COLO668 (cell line): Measurements from ENCODE around the gene ACOT11.
"Not testable (repeated sequence)": the region's sequence is repeated elsewhere in the genome, so short reads cannot be mapped to it uniquely, and the experiment has no call there.

ENCODE experiments used
- DNase-seq: peaks from one replicate; lab custom pipeline; 2025; ENCODE audit not compliant: unreplicated experiment; lab: John Stamatoyannopoulos, UW

The ACOT11 gene

DNA sequence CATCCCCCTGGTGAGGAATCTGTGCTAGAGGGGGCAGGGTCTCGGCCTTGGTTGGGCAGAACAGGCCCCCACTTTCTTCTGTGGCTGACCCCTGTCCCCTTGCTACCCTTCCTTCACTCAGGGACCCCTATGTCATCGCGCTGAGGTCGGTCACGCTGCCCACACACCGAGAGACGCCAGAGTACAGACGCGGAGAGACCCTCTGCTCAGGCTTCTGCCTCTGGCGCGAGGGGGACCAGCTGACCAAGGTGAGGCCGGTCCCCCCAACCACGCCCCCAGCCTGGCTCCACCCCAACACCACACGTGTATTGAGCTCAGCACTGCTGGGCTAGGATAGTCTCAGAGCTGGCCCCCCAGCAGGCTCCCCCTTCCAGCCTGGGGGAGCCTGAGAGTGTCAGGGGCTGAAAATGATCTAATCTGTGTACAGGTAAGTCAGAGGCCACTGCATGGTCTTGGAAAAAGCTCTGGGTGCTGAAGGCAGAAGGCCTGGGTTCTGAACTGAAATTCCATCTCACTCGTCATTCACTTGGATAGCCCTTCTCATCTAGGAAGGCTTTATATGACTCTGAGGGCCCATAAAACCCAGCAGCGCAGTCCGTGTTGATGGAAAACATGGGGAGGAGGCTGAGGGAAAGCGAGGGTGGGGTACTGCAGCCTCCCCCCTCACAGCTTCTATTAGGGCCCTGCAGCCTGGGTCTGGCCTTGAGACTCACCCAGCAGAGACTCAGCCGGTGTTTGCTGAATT lies 60.0 kb downstream of the ACOT11 start:
- no peak for DNase-seq

DNA sequence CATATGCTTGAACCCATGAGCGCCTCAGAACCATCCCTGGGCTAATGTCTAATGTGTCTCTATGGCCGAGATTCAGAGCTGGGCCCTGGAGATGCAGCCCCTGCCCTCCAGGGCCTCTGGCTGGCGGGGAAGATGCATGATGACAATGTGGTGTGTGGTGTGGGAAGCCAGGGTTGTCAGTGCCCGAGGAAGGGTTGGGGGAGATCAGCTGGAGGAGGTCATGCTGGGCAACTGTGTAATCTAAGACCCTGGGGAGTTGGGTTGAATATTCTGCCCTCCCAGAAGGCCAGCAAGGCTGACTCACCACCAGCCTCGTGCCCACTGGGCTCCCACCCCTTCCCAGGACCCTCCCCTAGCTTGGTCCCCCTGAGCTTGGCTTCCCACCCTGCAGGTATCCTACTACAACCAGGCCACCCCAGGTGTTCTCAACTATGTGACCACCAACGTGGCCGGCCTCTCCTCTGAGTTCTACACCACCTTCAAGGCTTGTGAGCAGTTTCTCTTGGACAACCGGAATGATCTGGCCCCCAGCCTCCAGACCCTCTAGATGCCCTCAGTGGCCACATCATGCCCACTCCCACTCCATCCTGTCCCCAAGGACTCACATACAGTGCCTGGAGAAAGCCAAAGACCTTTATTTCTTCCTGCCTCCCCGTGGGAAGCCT lies 60.7 kb downstream of the ACOT11 start:
- DNase-seq, result no peak

DNA sequence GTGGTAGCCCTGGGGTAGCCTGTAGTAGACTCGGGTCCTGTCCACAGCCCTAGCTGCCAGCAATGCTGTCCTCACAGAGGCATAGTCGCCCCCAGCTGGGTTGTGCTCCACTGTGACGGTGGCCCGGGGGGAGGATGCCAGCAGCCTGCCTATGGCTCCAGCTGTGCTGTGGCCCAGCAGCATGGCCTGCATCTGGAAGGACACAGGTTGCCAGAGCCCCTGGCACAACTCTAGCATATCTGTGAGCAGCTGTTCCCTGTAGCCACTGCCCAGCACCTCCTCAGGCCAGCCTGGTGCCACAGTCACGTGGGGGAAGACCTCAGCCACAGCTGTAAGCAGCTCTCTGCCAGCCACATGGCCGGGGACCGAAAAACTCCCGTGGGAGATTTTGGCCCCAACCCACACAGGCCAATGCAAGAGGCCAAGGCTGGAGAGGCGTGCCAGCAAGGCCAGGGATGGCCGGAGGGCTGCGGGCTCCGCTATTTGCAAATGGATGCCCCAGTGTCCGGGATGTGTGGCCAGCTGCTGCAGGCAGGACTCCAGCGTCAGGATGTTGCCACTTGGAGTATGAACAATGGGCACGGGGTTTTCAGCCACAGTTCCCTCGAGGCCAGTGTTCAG lies 61.4 kb downstream of the ACOT11 start:
- no peak for DNase-seq

DNA sequence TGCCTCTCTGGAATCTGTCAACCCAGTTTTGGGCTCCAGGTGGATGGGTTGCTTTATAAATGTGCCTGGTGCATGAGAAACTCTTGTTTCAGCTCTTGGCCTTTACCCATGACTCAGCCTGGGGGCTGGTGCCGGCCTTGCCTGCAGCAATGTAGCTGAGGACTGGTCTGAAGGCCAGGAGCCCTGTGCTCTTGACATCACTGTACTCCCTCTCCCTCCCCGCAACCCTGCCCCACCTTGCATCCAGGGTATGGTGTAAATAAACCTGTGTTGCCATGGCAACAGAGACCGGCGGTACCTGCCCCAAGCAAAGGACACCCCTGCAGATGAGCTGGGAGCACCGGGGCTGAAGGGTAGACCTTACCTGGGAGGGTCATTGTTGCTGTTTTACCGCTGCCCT lies 62.0 kb downstream of the ACOT11 start:
- no peak for DNase-seq

DNA sequence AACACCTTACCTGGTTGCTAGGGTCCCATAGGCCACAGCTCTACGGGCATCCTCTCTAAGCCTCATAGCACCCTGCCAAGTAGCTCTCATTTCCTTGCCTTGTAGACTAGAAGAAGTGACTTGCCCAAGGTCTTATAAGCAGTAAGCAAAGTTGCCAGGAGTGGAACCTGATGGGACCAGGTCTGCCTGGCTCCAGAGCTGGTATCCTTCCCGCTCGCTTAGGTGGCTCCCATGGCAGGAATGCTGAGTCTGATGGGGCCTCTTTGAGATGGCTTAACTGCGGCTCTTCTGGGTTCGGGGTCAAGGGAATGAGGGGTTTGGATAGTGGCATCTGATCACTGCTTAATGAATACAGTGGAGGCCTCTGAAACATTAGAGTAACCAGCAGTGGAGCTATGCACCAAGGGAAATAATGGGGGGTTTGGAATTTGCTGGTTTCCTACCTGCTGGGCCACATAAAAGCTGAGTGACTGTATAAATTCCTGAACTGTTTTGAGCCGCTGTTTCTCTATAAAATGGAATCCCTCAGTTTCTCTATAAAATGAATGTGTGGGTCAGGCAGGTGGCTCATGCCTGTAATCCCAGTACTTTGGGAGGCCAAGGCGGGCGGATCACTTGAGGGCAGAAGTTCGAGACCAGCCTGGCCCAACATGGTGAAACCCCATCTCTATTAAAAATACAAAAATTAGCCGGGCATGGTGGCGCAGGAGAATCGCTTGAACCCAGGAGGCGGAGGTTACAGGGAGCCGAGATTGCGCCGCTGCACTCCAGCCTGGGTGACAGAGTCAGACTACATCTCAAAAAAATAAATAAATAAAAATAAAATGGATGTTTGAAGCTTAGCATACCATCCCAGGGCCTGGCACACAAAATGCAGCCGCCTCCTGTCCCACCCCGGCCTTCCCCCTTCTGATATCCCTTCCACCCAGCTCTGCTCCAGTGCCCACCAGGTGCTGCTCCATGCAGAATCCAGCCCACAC lies 62.9 kb downstream of the ACOT11 start:
- no peak for DNase-seq

DNA sequence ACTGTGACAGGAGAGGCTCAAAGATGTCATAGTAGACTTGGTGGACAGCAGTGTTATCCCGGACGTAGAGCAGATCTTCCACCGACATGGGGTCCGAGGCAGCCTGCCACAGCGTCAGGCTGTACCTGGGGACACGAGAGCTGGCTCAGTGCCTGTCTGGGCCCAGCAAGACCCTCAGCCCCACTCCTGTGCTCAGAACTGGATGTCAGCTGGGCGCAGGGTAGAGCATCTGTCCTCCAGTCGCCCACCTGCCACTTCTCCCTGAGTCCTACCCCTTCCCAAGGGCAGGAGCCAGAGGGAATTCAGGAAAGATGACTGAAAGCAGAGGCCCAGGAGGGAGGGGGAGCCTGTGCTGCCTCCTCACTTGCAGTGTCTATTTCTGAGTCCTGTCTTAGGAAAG lies 63.6 kb downstream of the ACOT11 start:
- DNase-seq, result no peak

DNA sequence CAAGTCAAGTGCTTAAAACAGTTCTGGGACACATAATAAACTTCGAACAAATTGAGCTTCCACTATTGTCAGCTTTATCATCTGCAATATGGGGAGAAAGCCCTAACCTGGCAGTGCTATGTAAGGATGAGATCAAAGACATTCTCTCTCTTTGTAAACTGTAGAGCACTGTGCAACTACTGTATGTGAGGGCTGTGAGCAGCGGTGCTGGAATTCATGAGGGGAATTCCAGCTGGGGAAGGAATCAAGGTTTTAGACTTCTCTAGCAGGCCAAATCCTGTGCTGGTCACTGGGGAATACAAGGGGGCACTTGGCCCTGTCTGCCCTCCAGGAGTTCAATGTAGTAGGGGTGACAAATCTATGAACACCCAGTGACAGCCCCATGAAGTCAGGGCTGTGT lies 66.0 kb downstream of the ACOT11 start:
- DNase-seq, result no peak

DNA sequence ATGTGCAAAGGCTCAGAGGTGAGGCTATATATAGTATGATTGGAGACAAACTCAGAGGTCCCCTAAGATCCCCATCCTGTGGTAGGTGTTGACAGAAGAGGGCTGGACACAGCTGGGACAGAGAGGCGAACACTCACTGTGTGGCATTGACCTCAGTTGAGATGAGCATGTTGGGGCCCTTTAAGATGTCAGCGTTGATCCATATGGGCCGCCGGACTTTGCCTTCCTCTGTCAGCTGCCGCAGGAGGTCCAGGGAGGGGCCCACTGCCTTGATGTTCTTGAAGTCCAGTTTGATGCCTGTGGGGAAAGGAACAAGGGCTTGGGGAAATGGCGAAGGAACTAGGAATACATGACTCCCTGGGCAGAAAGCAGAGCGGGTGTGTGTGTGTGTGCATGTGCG lies 66.5 kb downstream of the ACOT11 start:
- no peak for DNase-seq

DNA sequence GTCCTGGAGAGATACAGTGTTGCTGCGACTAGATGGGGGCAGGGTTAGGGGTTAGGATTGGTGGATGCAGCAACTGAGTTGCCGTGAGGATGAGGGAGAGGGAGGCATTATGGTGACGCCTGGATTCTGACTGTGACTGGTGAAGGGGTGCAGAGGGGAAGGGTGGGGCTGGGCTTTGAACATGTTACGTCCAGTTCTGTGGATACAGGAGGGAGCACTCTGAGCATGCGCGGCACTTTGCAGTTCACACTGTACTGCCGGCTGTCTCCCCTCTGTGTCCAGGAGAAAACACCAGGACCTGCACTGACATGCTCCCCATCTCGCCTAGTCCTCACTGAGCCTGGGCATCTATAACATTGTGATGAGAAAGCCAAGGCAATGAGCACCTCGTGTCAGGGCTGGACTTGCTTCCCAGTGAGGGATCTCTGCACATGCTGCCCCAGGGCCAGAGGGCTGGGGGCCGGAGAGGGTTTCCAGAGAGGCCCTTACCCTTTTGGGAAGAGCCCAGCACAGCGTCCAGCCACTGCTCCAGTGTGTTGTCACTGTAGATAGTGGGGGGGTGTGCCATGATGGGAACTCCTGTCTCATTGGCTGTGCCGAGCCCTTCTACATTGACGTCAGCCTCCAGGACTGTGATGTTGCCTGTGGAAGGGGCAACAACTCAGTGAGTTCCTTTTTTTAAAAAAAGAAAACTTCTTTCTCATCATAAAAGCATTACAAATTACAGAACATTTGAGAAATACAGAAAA lies 67.7 kb downstream of the ACOT11 start:
- no peak for DNase-seq

DNA sequence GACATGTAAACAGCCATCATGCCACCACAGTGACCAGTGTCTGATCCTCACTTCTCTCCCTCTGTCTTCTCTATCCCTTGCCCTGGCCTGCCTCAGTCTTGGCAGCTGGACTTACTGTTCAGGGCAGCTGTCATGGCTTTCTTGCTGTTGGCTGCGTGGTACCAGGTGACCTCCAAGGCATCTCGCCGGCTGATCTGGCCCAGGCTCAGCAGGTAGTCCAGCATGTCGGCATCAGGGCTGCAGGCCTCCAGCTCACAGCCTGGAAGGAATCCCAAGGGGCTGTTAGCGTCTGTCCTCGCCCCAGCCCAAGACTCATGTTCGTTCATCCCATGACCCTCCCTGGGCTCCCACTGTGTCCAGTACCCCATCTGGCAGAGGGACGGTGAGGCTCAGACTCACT lies 71.7 kb downstream of the ACOT11 start:
- DNase-seq, result no peak

DNA sequence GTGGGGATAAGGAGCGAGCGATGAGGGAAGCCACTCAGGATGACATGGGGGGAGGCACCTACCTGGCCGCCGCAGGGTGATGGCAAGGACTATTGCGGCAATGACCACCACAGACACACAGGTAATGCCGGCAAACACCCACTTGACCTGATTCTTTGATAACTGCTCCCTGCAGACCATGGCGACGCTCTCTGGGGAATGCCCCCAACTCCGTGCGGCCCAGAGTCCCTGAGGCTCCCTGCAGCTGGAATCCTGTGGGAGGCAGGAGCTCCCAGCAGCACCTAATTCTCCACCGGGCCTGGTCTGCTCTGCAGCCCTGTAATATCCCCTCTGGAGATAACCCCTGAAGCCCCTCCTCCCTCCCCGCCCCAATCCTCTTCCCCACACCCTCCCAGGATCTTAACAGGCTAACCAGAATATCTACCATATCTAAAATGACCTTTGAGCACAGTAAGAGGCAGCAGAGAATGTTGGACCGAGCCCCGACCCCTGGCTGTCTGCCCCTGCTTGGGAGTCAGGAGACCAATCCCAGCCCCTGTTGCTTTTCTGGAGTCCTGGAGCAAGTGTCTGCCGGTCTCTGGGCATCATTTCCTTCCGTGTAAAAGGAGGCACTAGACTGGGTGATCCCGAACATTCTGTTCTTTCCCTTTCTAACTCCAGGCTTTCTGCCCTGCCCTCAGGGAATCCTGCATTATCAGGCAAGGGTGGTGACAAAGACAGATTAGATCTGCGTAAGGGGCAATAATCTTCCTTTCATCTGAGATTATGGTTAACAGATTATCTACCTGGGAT lies 75.4 kb downstream of the ACOT11 start, which contains the start of gene FAM151A:
TSS of gene FAM151A (minus strand) at position 310 of the 792 bp plus-strand sequence. CDS start at position 180, 130 bp downstream.
- DNase-seq, result no peak

DNA sequence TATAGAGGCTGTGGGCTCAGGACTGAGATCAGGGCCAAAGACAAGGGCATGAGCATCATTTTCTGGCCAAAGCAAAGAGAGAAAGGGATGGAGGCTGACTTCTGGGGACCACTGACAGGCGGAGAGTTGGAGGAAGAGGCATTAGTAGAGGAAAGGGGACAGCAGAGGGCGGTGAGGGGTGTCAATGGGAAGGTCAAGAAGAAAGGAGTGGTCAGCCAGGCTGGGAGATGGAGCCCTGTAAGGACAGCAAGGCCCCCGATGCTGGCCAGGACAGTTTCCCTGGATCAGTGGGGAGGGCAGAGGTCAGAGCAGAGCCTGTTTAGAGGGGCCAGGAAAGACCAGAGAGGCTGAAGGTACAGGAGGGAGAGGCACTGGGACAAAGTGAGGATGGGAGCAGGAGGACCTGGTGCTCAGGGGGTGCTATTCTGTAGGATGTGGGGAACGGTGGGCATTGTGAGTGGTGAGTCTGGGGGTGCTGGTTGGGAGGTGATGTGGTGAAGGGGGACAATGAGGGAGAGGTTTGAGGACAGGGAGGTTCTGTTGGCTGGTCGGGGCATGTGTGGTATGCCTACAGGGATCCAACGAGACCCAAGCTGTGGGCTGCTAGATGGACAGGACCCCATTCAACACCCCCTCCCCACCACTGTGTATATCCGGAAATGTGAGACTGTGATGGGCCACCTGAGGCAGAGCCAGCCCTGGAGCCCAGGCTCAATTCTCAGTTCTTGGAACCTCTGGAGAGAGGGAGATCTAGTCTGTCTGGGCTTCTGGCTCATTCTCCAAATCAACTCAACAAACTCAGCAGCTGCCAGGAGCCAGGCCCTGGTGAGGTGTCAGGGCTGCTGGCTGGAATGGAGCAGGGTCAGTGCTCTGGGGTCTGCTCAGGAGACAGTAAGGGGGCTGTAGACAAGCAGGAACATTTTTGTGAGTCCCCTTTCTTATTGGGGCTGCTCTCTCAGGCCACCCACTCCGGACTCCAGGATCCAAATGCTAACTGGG lies 76.7 kb downstream of the ACOT11 start:
- DNase-seq, result no peak

DNA sequence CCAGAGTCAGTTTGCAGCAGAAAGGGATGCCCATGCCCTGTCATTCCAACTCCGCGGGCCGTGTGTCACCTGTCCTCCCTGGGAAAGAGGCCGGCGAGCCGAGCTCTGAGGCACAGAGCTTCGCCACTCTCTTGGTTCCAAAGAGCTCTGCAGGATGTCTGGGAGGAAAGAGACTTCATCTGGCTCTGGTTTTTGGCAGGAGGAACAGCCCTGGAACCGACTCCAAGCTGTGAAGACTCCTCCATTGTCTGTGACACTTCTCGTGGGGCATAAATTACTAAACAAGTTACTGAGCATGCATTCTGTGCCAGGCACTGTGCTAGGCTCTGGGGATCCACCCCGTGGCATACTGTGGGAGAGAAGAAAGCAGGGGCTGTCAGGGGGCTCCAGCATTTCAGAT lies 79.2 kb downstream of the ACOT11 start:
- DNase-seq, result no peak

DNA sequence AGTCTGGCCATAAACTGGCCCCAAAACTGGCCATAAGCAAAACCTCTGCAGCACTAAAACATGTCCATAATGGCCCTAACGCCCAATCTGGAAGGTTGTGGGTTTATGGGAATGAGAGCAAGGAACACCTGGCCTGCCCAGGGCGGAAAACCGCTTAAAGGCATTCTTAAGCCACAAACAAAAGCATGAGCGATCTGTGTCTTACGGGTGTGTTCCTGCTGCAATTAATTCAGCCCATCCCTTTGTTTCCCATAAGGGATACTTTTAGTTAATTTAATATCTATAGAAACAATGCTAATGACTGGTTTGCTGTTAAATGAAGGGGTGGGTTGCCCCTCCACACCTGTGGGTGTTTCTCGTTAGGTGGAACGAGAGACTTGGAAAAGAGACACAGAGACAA lies 87.8 kb downstream of the ACOT11 start:
- not testable (repeated sequence) for DNase-seq

DNA sequence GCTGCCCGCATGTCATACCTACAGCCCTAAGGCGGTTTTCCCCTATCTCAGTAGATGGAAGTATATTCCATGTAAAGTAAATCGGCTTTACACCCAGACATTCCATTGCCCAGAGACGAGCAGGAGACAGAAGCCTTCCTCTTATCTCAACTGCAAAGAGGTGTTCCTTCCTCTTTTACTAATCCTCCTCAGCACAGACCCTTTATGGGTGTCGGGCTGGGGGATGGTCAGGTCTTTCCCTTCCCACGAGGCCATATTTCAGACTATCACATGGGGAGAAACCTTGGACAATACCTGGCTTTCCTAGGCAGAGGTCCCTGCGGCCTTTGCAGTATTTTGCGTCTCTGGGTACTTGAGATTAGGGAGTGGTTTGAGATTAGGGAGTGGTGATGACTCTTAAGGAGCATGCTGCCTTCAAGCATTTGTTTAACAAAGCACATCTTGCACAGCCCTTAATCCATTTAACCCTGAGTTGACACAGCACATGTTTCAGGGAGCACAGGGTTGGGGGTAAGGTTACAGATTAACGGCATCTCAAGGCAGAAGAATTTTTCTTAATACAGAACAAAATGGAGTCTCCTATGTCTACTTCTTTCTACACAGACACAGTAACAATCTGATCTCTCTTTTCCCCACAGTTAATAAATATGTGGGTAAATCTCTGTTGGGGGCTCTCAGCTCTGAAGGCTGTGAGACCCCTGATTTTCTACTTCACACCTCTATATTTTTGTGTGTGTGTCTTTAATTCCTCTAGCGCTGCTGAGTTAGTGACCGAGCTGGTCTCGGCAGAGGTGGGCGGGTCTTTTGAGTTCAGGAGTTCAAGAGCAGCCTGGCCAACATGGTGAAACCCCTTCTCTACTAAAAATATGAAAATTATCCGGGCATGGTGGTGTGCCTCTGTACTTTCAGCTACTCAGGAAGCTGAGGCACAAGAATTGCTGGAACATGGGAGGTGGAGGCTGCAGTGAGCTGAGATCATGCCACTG lies 88.7 kb downstream of the ACOT11 start:
- not testable (repeated sequence) for DNase-seq

DNA sequence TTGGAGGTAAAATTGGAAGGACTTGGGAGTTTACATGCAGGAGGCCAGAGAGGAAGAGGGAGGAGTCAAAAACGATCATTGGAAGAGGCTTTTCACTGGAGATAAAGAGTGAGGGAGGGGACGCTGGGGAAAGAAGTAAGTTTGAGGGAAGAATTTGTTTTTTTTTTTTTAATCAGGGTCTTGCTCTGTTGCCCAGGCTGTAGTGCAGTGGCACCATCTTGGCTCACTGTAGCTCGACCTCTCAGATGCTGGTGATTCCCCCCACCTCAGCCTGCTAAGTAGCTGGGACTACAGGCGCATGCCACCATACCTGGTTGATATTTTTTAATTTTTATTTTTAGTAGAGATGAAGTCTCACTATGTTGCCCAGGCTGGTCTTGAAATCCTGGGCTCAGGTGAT lies 92.3 kb downstream of the ACOT11 start:
- DNase-seq, result no peak
